Measurements from ENCODE around the gene PRKCE.

PRKCE gene

DNA sequence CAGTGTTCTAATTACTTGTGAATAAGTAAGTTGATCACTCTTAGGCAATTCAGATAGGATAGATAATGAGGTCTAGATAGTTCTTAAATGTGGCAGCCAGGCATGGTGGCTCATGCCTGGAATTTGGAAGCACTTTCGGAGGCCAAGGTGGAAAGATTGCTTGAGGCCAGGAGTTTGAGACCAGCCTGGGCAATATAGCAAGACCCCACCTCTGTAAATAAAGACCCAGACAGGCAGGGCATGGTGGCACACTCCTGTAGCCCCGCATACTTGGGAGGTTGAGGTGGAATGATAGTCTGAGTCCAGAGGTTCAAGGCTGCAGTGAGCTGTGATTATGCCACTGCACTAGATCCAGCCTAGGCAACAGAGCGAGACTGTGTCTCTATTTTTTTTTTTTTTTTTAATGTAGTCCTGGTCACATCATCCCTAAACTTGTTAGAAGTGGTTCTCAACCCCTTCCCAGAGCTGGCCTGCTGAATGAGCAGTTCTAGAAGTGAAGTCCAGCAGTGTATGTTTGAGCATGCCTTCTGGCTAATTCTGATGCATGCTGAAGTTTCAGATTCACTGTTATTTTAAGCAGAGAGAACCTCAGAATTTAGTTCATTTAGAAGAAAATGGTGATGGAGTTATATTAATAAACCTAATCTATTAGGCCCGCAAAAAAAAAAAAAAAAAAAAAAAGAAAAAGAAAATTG is 306.2 kb downstream of the PRKCE start:
- no peak for TF ChIP-seq ZNF274 (IDR thresholded peaks at IDR 0.05; ENCODE audit: low read depth, low read length)
- no peak overlapping the region for H3K4me3 ChIP-seq (ENCODE audit: low read length)

DNA sequence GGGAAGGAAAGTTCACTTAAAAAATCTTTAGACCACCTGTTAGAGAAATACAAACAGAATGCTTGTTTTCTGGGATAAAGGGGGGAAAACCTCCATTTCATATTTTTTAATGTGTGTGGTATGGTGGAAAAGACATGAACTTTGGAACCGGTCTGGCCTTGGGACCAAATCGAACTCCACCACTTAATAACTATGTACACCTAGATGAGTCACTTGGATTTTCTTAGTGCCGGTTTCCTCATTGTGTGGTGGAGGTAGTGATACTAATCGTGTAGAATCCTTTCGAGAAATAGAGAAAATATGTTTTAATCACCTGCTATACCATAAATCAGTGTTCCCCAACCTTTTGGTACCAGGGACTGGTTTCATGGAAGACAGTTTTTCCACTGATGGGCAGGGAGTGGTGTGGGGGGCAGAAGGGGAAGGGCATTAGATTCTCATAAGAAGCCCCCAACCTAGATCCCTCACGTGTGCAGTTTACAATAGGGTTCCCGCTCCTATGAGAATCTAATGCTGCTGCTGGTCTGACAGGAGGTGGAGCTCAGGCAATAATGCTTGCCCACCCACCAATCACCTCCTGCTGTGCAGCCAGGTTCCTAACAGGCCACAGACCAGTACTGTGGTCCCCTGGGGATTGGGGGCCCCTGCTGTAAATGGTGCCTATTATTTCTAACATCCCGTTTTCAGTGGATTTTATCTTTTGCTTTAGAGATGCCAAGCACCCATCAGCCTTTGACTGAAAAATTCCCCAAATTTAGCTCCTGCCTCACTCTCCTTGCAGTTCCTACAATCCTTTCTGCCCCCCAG is 308.8 kb downstream of the PRKCE start:
- no peak for TF ChIP-seq ZNF274 (IDR thresholded peaks at IDR 0.05; ENCODE audit: low read depth, low read length)

DNA sequence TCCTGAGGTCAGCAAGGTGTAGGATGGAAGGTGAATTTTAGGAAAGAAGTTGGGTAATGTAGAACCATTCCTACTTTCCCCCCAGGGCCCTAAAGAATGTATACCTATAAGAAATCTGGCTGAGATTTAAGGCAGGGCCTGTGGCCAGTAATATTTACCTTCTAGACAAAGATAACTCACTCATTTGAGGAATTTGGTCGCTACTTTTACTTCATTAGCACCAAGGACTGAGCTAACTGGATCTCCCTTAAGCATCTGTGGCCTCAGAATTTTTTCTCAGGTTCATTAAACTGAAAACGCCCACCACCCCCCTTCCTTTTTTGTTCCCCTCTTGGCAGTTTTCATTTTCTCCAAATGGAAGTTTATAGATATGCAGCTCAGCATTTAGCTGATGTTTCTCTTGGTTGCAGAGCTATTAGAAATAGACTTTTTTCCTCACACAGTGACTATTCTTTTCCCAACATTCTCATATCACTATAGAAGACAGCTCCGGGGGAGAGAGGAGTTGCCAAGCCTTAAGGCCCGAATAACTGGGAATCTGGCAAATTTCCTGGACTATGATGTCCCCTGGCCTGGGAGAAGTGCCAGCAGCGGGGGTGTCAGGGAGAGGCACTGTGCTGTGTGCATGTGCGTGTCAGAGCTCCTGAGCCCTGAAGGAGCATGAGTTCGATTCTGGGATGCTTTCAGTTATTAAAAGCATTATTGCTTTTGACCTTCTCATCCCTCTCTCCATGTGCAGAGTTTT is 310.9 kb downstream of the PRKCE start:
- no peak for TF ChIP-seq ZNF274 (IDR thresholded peaks at IDR 0.05; ENCODE audit: low read depth, low read length)
- H3K4me3 ChIP-seq (ENCODE audit: low read length): no peak overlapping the region

More for the DNA sequence above, 308.8 kb downstream of the PRKCE start:
- H3K4me3 ChIP-seq (ENCODE audit: low read length): no peak overlapping the region

GRCh38 chr2:45963816-45964215 is 312.3 kb downstream of the PRKCE start:
- no peak overlapping the region for H3K4me3 ChIP-seq (ENCODE audit: low read length)
- no peak for TF ChIP-seq ZNF274 (IDR thresholded peaks at IDR 0.05; ENCODE audit: low read depth, low read length)

- no peak overlapping the region for H3K4me3 ChIP-seq (ENCODE audit: low read length)
- no peak for TF ChIP-seq ZNF274 (IDR thresholded peaks at IDR 0.05; ENCODE audit: low read depth, low read length)
These were observed 312.9 kb downstream of the PRKCE start for GRCh38 chr2:45964223-45964841.

DNA sequence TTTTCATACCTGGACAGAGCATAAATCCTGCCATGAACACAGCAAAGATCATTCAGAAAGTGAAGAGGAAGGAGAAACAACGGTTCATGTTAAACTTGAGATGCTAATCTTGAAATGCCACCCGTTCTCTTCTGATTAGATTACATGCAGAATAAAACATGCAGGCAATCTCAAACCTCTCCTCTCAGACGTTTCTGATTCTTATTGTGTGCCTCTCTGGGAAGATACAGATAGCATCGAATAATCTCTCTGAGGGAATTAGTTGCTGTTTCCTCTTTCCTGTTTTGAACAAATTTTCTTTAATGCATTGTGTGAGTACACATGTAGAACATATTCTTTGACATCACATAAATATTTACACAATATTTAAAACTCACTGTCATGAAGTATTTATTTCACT is 313.4 kb downstream of the PRKCE start:
- TF ChIP-seq ZNF274 (IDR thresholded peaks at IDR 0.05; ENCODE audit: low read depth, low read length): no peak
- no peak overlapping the region for H3K4me3 ChIP-seq (ENCODE audit: low read length)

DNA sequence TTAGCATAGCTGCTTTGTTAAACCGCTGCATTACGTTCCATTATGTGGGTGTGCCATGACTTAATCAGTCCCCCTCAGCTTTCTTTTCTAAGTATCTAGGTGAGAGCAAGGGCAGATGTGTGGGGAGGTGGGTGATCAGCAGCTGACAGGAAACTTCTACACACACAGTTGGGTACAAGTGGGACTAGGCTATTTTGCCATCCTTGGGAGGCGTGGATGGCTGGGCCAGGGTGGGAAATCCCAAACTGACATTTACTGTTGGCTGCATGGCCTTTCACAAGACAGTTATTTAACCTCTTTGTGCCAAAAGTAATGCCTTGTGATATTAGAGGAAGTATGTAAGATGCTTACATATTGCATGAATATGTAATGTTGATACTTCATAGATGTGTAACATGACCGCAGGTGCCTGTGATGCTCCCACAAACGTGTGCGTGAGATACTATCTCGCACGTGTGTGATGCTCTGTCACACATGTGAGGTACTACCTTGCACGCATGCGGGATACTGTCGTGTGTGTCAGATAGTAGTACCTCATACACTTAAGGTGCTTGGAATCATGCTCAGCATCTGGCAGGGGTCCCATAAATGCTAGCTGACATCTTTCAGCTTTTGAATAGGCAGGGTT is 314.5 kb downstream of the PRKCE start:
- H3K4me3 ChIP-seq (ENCODE audit: low read length): no peak overlapping the region
- TF ChIP-seq ZNF274 (IDR thresholded peaks at IDR 0.05; ENCODE audit: low read depth, low read length): no peak

DNA sequence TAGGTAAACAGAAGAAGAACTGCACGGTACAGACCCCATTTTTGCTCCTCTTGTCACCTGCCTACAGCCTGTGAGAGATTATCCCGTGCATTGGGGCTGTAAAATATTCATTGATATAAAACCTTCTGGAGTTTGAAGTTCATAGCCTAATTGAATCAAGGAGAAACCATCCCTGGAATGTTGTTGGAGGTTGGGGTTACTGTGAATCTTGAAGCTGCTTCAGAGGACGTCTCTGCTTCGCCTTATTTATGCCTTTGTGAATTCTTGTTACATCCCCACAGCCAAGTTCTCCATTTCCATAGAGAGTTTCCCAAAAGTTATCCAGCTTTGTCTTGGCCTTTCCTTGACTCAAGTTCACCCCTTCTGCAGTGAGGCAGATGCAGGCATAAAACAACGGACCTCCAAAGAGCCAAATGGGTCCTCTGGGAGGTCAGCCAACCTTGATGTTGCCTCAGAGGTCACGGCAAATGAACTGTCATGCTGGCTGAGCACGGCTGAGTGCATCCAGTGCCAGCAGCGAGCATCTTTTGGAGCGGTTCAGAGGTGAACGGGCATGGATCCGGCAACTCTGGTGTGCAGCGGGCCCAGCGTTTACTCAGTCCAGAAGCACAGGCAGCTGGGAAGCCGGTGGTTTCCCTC is 317.6 kb downstream of the PRKCE start:
- H3K4me3 ChIP-seq (ENCODE audit: low read length): no peak overlapping the region

DNA sequence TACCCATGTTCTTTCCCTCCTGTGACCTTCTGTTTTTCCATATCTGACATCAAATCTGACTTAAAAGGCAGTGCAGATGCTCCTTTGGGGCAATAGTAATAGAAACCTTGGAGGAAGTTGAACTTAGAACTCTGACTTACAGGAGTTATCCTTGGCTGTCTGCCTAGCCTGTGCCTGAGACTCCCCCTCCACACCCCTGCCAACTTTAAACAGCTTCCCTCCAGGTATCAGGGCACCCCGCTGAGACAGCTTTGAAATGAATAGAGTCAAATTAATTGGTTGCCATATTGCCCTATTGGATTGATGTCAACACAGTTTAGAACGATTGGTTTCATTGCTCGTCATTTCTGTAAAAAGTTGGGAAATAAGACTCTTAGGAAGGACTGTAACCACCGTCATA is 322.0 kb downstream of the PRKCE start:
- no peak for TF ChIP-seq ZNF274 (IDR thresholded peaks at IDR 0.05; ENCODE audit: low read depth, low read length)
- H3K4me3 ChIP-seq (ENCODE audit: low read length): no peak overlapping the region

More for the DNA sequence above, 317.6 kb downstream of the PRKCE start:
- no peak for TF ChIP-seq ZNF274 (IDR thresholded peaks at IDR 0.05; ENCODE audit: low read depth, low read length)

- H3K4me3 ChIP-seq (ENCODE audit: low read length): no peak overlapping the region
- TF ChIP-seq ZNF274 (IDR thresholded peaks at IDR 0.05; ENCODE audit: low read depth, low read length): no peak
These were observed 322.6 kb downstream of the PRKCE start for GRCh38 chr2:45974056-45974455.

- TF ChIP-seq ZNF274 (IDR thresholded peaks at IDR 0.05; ENCODE audit: low read depth, low read length): no peak
- no peak overlapping the region for H3K4me3 ChIP-seq (ENCODE audit: low read length)
These were observed 323.4 kb downstream of the PRKCE start for GRCh38 chr2:45974762-45975408.

- no peak for TF ChIP-seq ZNF274 (IDR thresholded peaks at IDR 0.05; ENCODE audit: low read depth, low read length)
- no peak overlapping the region for H3K4me3 ChIP-seq (ENCODE audit: low read length)
These were observed 324.5 kb downstream of the PRKCE start for GRCh38 chr2:45975752-45976517.

All from GM08714 (cell line).